Measurements from ENCODE around the gene ACP7. TPM values are rescaled to one million over a fixed set of nuclear protein-coding genes. Genes with fewer than 3 reads are reported as not detected.

The ACP7 gene
- total RNA-seq, 2 experiments from 2014 or later, result 0.15 to 0.31 TPM

GRCh38 chr19:39146686-39147450 lies 62.7 kb downstream of the ACP7 start:
- CTCF ChIA-PET, result interaction anchor here (0.5 kb wide), 1 partner anchor 903 kb away, joined by 3 read pairs; no protein-coding TSS in a partner anchor
- no peak overlapping the region for H3K27ac Mint-ChIP-seq
- DNase-seq, result no peak
- peaks cover 2% of the 10 kb centered on the region for H3K4me1 Mint-ChIP-seq (ENCODE audit: low read depth)
- peaks cover 5% of the 10 kb centered on the region for H3K36me3 Mint-ChIP-seq
- intact Hi-C loops (cut with micrococcal nuclease), result no loop called here
- POLR2A ChIA-PET, result no interaction called here
- no peaks in the 10 kb centered on the region for H3K27me3 Mint-ChIP-seq
- no peaks in the 10 kb centered on the region for H3K9me3 Mint-ChIP-seq
- no peak overlapping the region for H3K4me3 Mint-ChIP-seq

GRCh38 chr19:39147480-39147879 lies 63.3 kb downstream of the ACP7 start:
- DNase-seq, result no peak
- ChIA-PET POLR2A (no interaction called here), CTCF (interaction anchor here (0.5 kb wide), 1 partner anchor 904 kb away, joined by 3 read pairs; no protein-coding TSS in a partner anchor)
- H3K36me3 Mint-ChIP-seq, result peaks cover 5% of the 10 kb centered on the region
- H3K9me3 Mint-ChIP-seq, result no peaks in the 10 kb centered on the region
- no peak overlapping the region for H3K27ac Mint-ChIP-seq
- intact Hi-C loops (cut with micrococcal nuclease), result no loop called here
- no peak overlapping the region for H3K4me3 Mint-ChIP-seq
- H3K4me1 Mint-ChIP-seq (ENCODE audit: low read depth), result peaks cover 2% of the 10 kb centered on the region
- no peaks in the 10 kb centered on the region for H3K27me3 Mint-ChIP-seq

- H3K9me3 Mint-ChIP-seq, result no peaks in the 10 kb centered on the region
- CTCF ChIA-PET, result interaction anchor here (0.6 kb wide), 1 partner anchor 15 kb away, joined by 3 read pairs; no protein-coding TSS in a partner anchor
- intact Hi-C loops (cut with micrococcal nuclease), result no loop called here
- no peaks in the 10 kb centered on the region for H3K27me3 Mint-ChIP-seq
- DNase-seq, result no peak
- H3K4me1 Mint-ChIP-seq (ENCODE audit: low read depth), result peaks cover 2% of the 10 kb centered on the region
- POLR2A ChIA-PET, result no interaction called here
- H3K36me3 Mint-ChIP-seq, result peaks cover 5% of the 10 kb centered on the region
- H3K4me3 Mint-ChIP-seq, result no peak overlapping the region
- no peak overlapping the region for H3K27ac Mint-ChIP-seq
These were observed 64.9 kb downstream of the ACP7 start for GRCh38 chr19:39148939-39149529.

GRCh38 chr19:39150235-39150634 lies 66.1 kb downstream of the ACP7 start:
- no peak overlapping the region for H3K4me3 Mint-ChIP-seq
- intact Hi-C loops (cut with micrococcal nuclease), result no loop called here
- ChIA-PET POLR2A (no interaction called here), CTCF (interaction anchor here (1.2 kb wide), 1 partner anchor 27 kb away, joined by 4 read pairs; no protein-coding TSS in a partner anchor)
- no peaks in the 10 kb centered on the region for H3K9me3 Mint-ChIP-seq
- H3K27ac Mint-ChIP-seq, result no peak overlapping the region
- H3K36me3 Mint-ChIP-seq, result peaks cover 5% of the 10 kb centered on the region
- no peak for DNase-seq
- H3K4me1 Mint-ChIP-seq (ENCODE audit: low read depth), result peaks cover 4% of the 10 kb centered on the region
- no peaks in the 10 kb centered on the region for H3K27me3 Mint-ChIP-seq

- intact Hi-C loops (cut with micrococcal nuclease), result no loop called here
- H3K9me3 Mint-ChIP-seq, result no peaks in the 10 kb centered on the region
- DNase-seq, result no peak
- ChIA-PET POLR2A (no interaction called here), CTCF (no interaction called here)
- H3K4me1 Mint-ChIP-seq (ENCODE audit: low read depth), result peaks cover 4% of the 10 kb centered on the region
- H3K4me3 Mint-ChIP-seq, result no peak overlapping the region
- no peaks in the 10 kb centered on the region for H3K27me3 Mint-ChIP-seq
- H3K27ac Mint-ChIP-seq, result no peak overlapping the region
- H3K36me3 Mint-ChIP-seq, result peaks cover 5% of the 10 kb centered on the region
These were observed 66.8 kb downstream of the ACP7 start for GRCh38 chr19:39150807-39151600.

- H3K9me3 Mint-ChIP-seq, result no peaks in the 10 kb centered on the region
- peaks cover 5% of the 10 kb centered on the region for H3K36me3 Mint-ChIP-seq
- ChIA-PET CTCF (interaction anchor here (1.0 kb wide), 1 partner anchor 29 kb away, joined by 3 read pairs; no protein-coding TSS in a partner anchor), POLR2A (no interaction called here)
- no peaks in the 10 kb centered on the region for H3K27me3 Mint-ChIP-seq
- H3K4me1 Mint-ChIP-seq (ENCODE audit: low read depth), result peaks cover 4% of the 10 kb centered on the region
- no peak overlapping the region for H3K27ac Mint-ChIP-seq
- DNase-seq, result no peak
- no peak overlapping the region for H3K4me3 Mint-ChIP-seq
- intact Hi-C loops (cut with micrococcal nuclease), result no loop called here
These were observed 67.9 kb downstream of the ACP7 start for GRCh38 chr19:39152066-39152465.

GRCh38 chr19:39154100-39154628 lies 70.0 kb downstream of the ACP7 start:
- ChIA-PET POLR2A (no interaction called here), CTCF (no interaction called here)
- Mint-ChIP-seq H3K27me3 (no peaks in the 10 kb centered on the region), H3K4me3 (no peak overlapping the region), H3K36me3 (peaks cover under 1% of the 10 kb centered on the region), H3K4me1 (ENCODE audit: low read depth) (peaks cover 2% of the 10 kb centered on the region), H3K9me3 (no peaks in the 10 kb centered on the region), H3K27ac (no peak overlapping the region)
- DNase-seq, result no peak
- intact Hi-C loops (cut with micrococcal nuclease), result no loop called here

GRCh38 chr19:39154629-39155100 lies 70.5 kb downstream of the ACP7 start:
- POLR2A ChIA-PET, result no interaction called here
- Mint-ChIP-seq H3K4me1 (ENCODE audit: low read depth) (peaks cover 2% of the 10 kb centered on the region), H3K27ac (no peak overlapping the region), H3K27me3 (no peaks in the 10 kb centered on the region), H3K36me3 (no peaks in the 10 kb centered on the region), H3K9me3 (no peaks in the 10 kb centered on the region), H3K4me3 (no peak overlapping the region)
- DNase-seq, result no peak
- intact Hi-C loops (cut with micrococcal nuclease), result no loop called here
- CTCF ChIA-PET, result no interaction called here

GRCh38 chr19:39155114-39155700 lies 71.0 kb downstream of the ACP7 start:
- Mint-ChIP-seq H3K27ac (no peak overlapping the region), H3K4me3 (no peak overlapping the region)
- POLR2A ChIA-PET, result no interaction called here

GRCh38 chr19:39155741-39156140 lies 71.6 kb downstream of the ACP7 start:
- DNase-seq, result no peak
- POLR2A ChIA-PET, result no interaction called here
- peaks cover 2% of the 10 kb centered on the region for H3K4me1 Mint-ChIP-seq (ENCODE audit: low read depth)
- CTCF ChIA-PET, result no interaction called here
- no peaks in the 10 kb centered on the region for H3K36me3 Mint-ChIP-seq
- H3K27ac Mint-ChIP-seq, result no peak overlapping the region
- H3K4me3 Mint-ChIP-seq, result no peak overlapping the region
- intact Hi-C loops (cut with micrococcal nuclease), result no loop called here
- H3K27me3 Mint-ChIP-seq, result no peaks in the 10 kb centered on the region
- no peaks in the 10 kb centered on the region for H3K9me3 Mint-ChIP-seq

More at GRCh38 chr19:39155114-39155700, 71.0 kb downstream of the ACP7 start:
- Mint-ChIP-seq H3K27me3 (no peaks in the 10 kb centered on the region), H3K4me1 (ENCODE audit: low read depth) (peaks cover 2% of the 10 kb centered on the region), H3K9me3 (no peaks in the 10 kb centered on the region), H3K36me3 (no peaks in the 10 kb centered on the region)
- no peak for DNase-seq
- CTCF ChIA-PET, result no interaction called here
- intact Hi-C loops (cut with micrococcal nuclease), result no loop called here

- POLR2A ChIA-PET, result no interaction called here
- no peak overlapping the region for H3K27ac Mint-ChIP-seq
- intact Hi-C loops (cut with micrococcal nuclease), result no loop called here
These were observed 72.4 kb downstream of the ACP7 start for GRCh38 chr19:39156326-39157230.

More at GRCh38 chr19:39156326-39157230, 72.4 kb downstream of the ACP7 start:
- Mint-ChIP-seq H3K36me3 (no peaks in the 10 kb centered on the region), H3K4me1 (ENCODE audit: low read depth) (peaks cover 2% of the 10 kb centered on the region), H3K4me3 (no peak overlapping the region), H3K9me3 (no peaks in the 10 kb centered on the region), H3K27me3 (no peaks in the 10 kb centered on the region)
- CTCF ChIA-PET, result no interaction called here
- no peak for DNase-seq

All from activated CD4-positive, alpha-beta memory T cell treated with anti-CD3 and anti-CD28 coated beads for 36 hours (primary cell).